NCI-H146 treated with DMSO at 0.1 percent for 48 hours (cell line): ENCODE measurements around the gene LRRFIP2.
"Not testable (repeated sequence)": the region's sequence is repeated elsewhere in the genome, so short reads cannot be mapped to it uniquely, and the experiment has no call there.

Experiments used
- DNase-seq: peaks from one replicate; lab custom pipeline; 2025; ENCODE audit not compliant: unreplicated experiment; lab: John Stamatoyannopoulos, UW

Gene LRRFIP2

GRCh38 chr3:37072892-37073291 lies 101.5 kb downstream of the LRRFIP2 start:
- no peak for DNase-seq

- DNase-seq: no peak
These were observed 102.5 kb downstream of the LRRFIP2 start for GRCh38 chr3:37071921-37072320.

- DNase-seq: no peak
These were observed 106.4 kb downstream of the LRRFIP2 start for GRCh38 chr3:37068031-37068430.

GRCh38 chr3:37067577-37067976 lies 106.8 kb downstream of the LRRFIP2 start:
- DNase-seq: no peak

GRCh38 chr3:37064747-37065146 lies 109.6 kb downstream of the LRRFIP2 start:
- no peak for DNase-seq

- DNase-seq: no peak
These were observed 116.3 kb downstream of the LRRFIP2 start for GRCh38 chr3:37058117-37058516.

- DNase-seq: no peak
These were observed 117.6 kb downstream of the LRRFIP2 start for GRCh38 chr3:37056826-37057225.

GRCh38 chr3:37055077-37055476 lies 119.3 kb downstream of the LRRFIP2 start:
- not testable (repeated sequence) for DNase-seq

- no peak for DNase-seq
These were observed 120.0 kb downstream of the LRRFIP2 start for GRCh38 chr3:37054370-37054769.

- no peak for DNase-seq
These were observed 120.6 kb downstream of the LRRFIP2 start for GRCh38 chr3:37053753-37054152.

GRCh38 chr3:37053337-37053736 lies 121.0 kb downstream of the LRRFIP2 start:
- no peak for DNase-seq

GRCh38 chr3:37052860-37053259 lies 121.5 kb downstream of the LRRFIP2 start:
- no peak for DNase-seq

- no peak for DNase-seq
These were observed 124.1 kb downstream of the LRRFIP2 start for GRCh38 chr3:37050282-37050681.

GRCh38 chr3:37042712-37043111 lies 131.7 kb downstream of the LRRFIP2 start:
- DNase-seq: not testable (repeated sequence)

- no peak for DNase-seq
These were observed 132.7 kb downstream of the LRRFIP2 start for GRCh38 chr3:37041546-37042195.

- DNase-seq: no peak
These were observed 134.2 kb downstream of the LRRFIP2 start for GRCh38 chr3:37040231-37040630.

GRCh38 chr3:37039161-37039846 lies 135.1 kb downstream of the LRRFIP2 start:
- no peak for DNase-seq

GRCh38 chr3:37037352-37037751 lies 137.0 kb downstream of the LRRFIP2 start:
- no peak for DNase-seq

- DNase-seq: no peak
These were observed 141.4 kb downstream of the LRRFIP2 start for GRCh38 chr3:37032961-37033360.

- DNase-seq: no peak
These were observed 143.2 kb downstream of the LRRFIP2 start for GRCh38 chr3:37031096-37031682.

- no peak for DNase-seq
These were observed 143.8 kb downstream of the LRRFIP2 start for GRCh38 chr3:37030588-37030987.

GRCh38 chr3:37029516-37030163 lies 144.7 kb downstream of the LRRFIP2 start:
- no peak for DNase-seq
